Panc1 (cell line): Measurements from ENCODE around the gene TMEM219. TPM values are rescaled to one million over a fixed set of nuclear protein-coding genes. Genes with fewer than 3 reads are reported as not detected.

ENCODE experiments used
- ATAC-seq: fragments of 200-7000 bp; cut with Tn5 transposase; 2 replicates; pipeline ENCODE4 v1.9.1; 2020; ENCODE audit warnings: mild to moderate bottlenecking, moderate library complexity
- BruUV-seq: library from RNA; stranded (reverse); fragments of 400-500 nt; replicated peaks from 2 replicates; lab custom pipeline; 2021; lab: Mats Ljungman, UMichigan
- CTCF ChIA-PET: fragments of 300-600 bp; sonication (Branson Sonifier 250); formaldehyde crosslinking; loops from one replicate; lab custom pipeline; 2022; ENCODE audit warnings: antibody characterized with exemption; lab: Charles Lee
- POLR2A ChIA-PET: fragments of 300-600 bp; sonication (Branson Sonifier 250); formaldehyde crosslinking; loops from one replicate; lab custom pipeline; 2022; ENCODE audit warnings: antibody characterized with exemption; lab: Charles Lee
- DNase-seq: peaks from one replicate; pipeline ENCODE4 v3.0.0-alpha.2; 2010; ENCODE audit warnings: low read depth, low spot score
- H3K27ac ChIP-seq: 2 replicates; pipeline ENCODE4 v1.5.1; 2011; ENCODE audit warnings: mild to moderate bottlenecking, low read length, inconsistent platforms
- H3K27me3 ChIP-seq: fragments of 200-500 bp; sonication (Bioruptor generic); 2 replicates; pipeline ENCODE4 v1.6.0; 2014; ENCODE audit warnings: low read length, inconsistent platforms; ENCODE audit not compliant: control insufficient read depth, insufficient read depth
- H3K36me3 ChIP-seq: fragments of 200-500 bp; sonication (Bioruptor generic); 2 replicates; pipeline ENCODE4 v1.5.1; 2014; ENCODE audit warnings: inconsistent platforms, mild to moderate bottlenecking, low read length, moderate library complexity; ENCODE audit not compliant: control insufficient read depth, insufficient read depth
- H3K4me1 ChIP-seq: 2 replicates; pipeline ENCODE4 v1.5.1; 2011; ENCODE audit warnings: inconsistent platforms, mild to moderate bottlenecking, low read length, moderate library complexity; ENCODE audit not compliant: control insufficient read depth, insufficient read depth
- H3K4me3 ChIP-seq, 2 experiments: 2 replicates each; pipeline ENCODE4 v1.5.1; 2011 to 2012; ENCODE audit warnings: low read depth in 2 of 2, low read length in 2 of 2, mild to moderate bottlenecking in 2 of 2, inconsistent platforms in 1 of 2, moderate library complexity in 1 of 2
- H3K9me3 ChIP-seq: fragments of 200-500 bp; sonication (Bioruptor generic); 2 replicates; pipeline ENCODE4 v1.5.1; 2014; ENCODE audit warnings: low read depth, mild to moderate bottlenecking, inconsistent platforms, low read length, moderate library complexity; ENCODE audit not compliant: control insufficient read depth, insufficient read depth
- POLR2AphosphoS5 ChIP-seq: IDR thresholded peaks from 2 replicates; pipeline ENCODE4 v1.6.1; 2012; ENCODE audit warnings: mild to moderate bottlenecking, low read depth, low read length, moderate library complexity
- SIN3A ChIP-seq: IDR thresholded peaks from 2 replicates; pipeline ENCODE4 v1.6.1; 2012; ENCODE audit warnings: low read depth, mild to moderate bottlenecking, low read length, moderate library complexity, borderline replicate concordance; ENCODE audit not compliant: insufficient read depth
- TCF7L2 ChIP-seq: IDR thresholded peaks from 2 replicates; pipeline ENCODE4 v1.6.1; 2011; ENCODE audit warnings: mild to moderate bottlenecking, low read depth, low read length, inconsistent platforms
- in situ Hi-C: cut with HindIII; loops from 2 replicates; pipeline ENCODE4 v1.10.0; 2016; ENCODE audit warnings: low sequenced_read_pairs, low pct_unique_long_range_greater_than_20kb
- intact Hi-C: fragments of 100-400 bp; cut with micrococcal nuclease; formaldehyde crosslinking; loops from one replicate; pipeline ENCODE4 v1.10.0; 2022; ENCODE audit not compliant: unreplicated experiment
- total RNA-seq: library from RNA; stranded (reverse); gene quantifications from one replicate; pipeline ENCODE4 v1.2.1, GENCODE V29; 2021; ENCODE audit not compliant: unreplicated experiment
- TF ChIP-seq, protein P1 (sequence below), 2 experiments: IDR thresholded peaks; 2 replicates each; pipeline ENCODE4 v1.6.1; 2011 to 2012; ENCODE audit warnings: low read depth in 2 of 2, control low read depth in 1 of 2, low read length in 1 of 2, mild to moderate bottlenecking in 1 of 2, moderate library complexity in 1 of 2; ENCODE audit not compliant: insufficient read depth in 1 of 2
- TF ChIP-seq, protein P2 (sequence below): fragments of 450-650 bp; IDR thresholded peaks from 2 replicates; pipeline ENCODE4 v1.5.1; 2017; ENCODE audit warnings: mild to moderate bottlenecking

TMEM219 gene
- total RNA-seq, 1 experiment from 2014 or later = 161 TPM

DNA sequence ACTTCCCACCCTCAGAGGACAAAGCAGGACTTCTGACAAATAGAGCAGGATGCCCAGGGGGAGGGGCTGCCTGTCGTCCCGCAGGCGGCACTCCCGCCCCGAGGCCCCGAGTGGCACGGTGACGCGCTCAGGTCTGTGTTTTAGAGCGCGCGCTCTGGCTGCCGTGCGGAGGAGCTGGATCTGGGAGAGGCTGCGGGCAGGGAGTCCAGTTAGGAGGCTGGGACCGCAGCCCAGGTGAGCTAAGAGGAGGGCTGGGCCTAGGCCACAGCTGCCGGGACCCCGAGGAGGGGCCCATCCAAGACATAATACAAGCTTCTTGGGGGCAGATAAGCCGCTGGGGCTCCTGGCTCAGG lies 42.5 kb downstream of the TMEM219 start:
- Histone ChIP-seq H3K27me3 (no peaks in the 10 kb centered on the region), H3K4me3 (no peak overlapping the region), H3K9me3 (no peaks in the 10 kb centered on the region), H3K4me1 (0 out of 2 replicates have a peak, but pooled peaks cover 3% of the 10 kb centered on the region), H3K36me3 (no peaks in the 10 kb centered on the region), H3K27ac (no peak overlapping the region)
- ChIA-PET POLR2A (no interaction called here), CTCF (no interaction called here)
- in situ Hi-C loops (no loop called here), intact Hi-C loops (no loop called here)
- TF ChIP-seq, protein P1, sequence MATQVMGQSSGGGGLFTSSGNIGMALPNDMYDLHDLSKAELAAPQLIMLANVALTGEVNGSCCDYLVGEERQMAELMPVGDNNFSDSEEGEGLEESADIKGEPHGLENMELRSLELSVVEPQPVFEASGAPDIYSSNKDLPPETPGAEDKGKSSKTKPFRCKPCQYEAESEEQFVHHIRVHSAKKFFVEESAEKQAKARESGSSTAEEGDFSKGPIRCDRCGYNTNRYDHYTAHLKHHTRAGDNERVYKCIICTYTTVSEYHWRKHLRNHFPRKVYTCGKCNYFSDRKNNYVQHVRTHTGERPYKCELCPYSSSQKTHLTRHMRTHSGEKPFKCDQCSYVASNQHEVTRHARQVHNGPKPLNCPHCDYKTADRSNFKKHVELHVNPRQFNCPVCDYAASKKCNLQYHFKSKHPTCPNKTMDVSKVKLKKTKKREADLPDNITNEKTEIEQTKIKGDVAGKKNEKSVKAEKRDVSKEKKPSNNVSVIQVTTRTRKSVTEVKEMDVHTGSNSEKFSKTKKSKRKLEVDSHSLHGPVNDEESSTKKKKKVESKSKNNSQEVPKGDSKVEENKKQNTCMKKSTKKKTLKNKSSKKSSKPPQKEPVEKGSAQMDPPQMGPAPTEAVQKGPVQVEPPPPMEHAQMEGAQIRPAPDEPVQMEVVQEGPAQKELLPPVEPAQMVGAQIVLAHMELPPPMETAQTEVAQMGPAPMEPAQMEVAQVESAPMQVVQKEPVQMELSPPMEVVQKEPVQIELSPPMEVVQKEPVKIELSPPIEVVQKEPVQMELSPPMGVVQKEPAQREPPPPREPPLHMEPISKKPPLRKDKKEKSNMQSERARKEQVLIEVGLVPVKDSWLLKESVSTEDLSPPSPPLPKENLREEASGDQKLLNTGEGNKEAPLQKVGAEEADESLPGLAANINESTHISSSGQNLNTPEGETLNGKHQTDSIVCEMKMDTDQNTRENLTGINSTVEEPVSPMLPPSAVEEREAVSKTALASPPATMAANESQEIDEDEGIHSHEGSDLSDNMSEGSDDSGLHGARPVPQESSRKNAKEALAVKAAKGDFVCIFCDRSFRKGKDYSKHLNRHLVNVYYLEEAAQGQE (IDR thresholded peaks at IDR 0.05; ENCODE audit: insufficient read depth in 1 of 2, low read depth in 2 of 2, low read length in 1 of 2) = no peak
- TF ChIP-seq TCF7L2 = no peak
- BruUV-seq = no TSS peak
- peak; percentile 11 for ATAC-seq
- DNase-seq = no peak

DNA sequence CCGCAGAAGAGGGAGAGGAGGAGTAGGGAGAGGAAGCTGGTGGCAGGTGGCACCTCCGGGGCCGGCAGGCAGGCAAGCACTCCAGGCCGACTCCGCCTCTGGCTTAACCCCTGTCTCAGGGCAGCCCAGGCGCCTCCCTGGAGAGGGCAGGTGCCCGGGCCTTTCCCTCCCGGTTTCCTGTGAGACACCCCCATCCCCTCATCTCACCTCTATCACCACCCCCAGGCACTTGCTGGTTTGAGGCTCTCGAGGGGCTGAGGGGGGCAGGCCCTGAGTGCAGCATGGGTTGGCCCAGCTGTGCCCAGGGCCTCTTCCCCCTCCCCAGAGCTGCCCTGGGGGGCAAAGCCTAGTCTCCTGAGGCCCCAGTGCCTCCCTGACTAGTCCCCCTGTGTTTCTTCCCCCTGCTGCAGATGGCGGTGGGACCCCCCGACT lies 42.9 kb downstream of the TMEM219 start:
- ATAC-seq (peak; percentile 62), DNase-seq (no peak)
- TF ChIP-seq POLR2AphosphoS5 (no peak), TCF7L2 (no peak), SIN3A (no peak)
- TF ChIP-seq, protein P1 (IDR thresholded peaks at IDR 0.05; ENCODE audit: insufficient read depth in 1 of 2, low read depth in 2 of 2, low read length in 1 of 2) = no peak
- TF ChIP-seq, protein P2, sequence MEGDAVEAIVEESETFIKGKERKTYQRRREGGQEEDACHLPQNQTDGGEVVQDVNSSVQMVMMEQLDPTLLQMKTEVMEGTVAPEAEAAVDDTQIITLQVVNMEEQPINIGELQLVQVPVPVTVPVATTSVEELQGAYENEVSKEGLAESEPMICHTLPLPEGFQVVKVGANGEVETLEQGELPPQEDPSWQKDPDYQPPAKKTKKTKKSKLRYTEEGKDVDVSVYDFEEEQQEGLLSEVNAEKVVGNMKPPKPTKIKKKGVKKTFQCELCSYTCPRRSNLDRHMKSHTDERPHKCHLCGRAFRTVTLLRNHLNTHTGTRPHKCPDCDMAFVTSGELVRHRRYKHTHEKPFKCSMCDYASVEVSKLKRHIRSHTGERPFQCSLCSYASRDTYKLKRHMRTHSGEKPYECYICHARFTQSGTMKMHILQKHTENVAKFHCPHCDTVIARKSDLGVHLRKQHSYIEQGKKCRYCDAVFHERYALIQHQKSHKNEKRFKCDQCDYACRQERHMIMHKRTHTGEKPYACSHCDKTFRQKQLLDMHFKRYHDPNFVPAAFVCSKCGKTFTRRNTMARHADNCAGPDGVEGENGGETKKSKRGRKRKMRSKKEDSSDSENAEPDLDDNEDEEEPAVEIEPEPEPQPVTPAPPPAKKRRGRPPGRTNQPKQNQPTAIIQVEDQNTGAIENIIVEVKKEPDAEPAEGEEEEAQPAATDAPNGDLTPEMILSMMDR = no peak
- Histone ChIP-seq H3K36me3 (no peaks in the 10 kb centered on the region), H3K4me1 (0 out of 2 replicates have a peak, but pooled peaks cover 3% of the 10 kb centered on the region), H3K4me3 (no peak overlapping the region), H3K9me3 (no peaks in the 10 kb centered on the region), H3K27ac (no peak overlapping the region), H3K27me3 (no peaks in the 10 kb centered on the region)
- no TSS peak for BruUV-seq
- POLR2A ChIA-PET = interaction anchor here (0.5 kb wide), 1 partner anchor 31 kb away, joined by 4 read pairs; the partner anchor contains the start of gene TAOK2
- in situ Hi-C loops (no loop called here), intact Hi-C loops (no loop called here)
- CTCF ChIA-PET = interaction anchor here (1.0 kb wide), 1 partner anchor 15 kb away, joined by 3 read pairs; no protein-coding TSS in a partner anchor
